AG08395 (cell line): ENCODE measurements around the gene DCST2.

Experiments used
- DNase-seq: peaks from one replicate; pipeline ENCODE4 v3.0.0; 2012; ENCODE audit warnings: mixed read lengths, low spot score

Gene DCST2

DNA sequence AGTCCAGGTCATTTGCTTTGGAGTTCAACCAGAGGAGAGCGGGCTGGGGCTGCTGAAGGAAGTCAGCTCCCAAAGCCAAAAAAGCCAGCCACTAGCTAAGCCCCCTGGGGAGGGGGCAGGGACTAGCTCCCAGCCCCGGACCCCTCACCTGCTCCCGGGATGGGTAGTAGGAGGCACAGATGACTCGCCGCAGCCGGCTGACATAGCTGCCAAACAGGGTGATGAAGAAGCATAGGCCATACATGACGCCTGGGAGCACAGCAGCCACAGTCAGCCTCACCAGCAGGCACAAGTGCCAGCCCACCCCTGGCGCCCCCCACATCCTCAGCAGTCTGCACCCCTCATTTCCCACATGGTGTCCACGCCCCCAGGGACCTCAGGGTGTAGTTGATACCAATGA lies 7.4 kb downstream of the DCST2 start:
- DNase-seq = no peak

DNA sequence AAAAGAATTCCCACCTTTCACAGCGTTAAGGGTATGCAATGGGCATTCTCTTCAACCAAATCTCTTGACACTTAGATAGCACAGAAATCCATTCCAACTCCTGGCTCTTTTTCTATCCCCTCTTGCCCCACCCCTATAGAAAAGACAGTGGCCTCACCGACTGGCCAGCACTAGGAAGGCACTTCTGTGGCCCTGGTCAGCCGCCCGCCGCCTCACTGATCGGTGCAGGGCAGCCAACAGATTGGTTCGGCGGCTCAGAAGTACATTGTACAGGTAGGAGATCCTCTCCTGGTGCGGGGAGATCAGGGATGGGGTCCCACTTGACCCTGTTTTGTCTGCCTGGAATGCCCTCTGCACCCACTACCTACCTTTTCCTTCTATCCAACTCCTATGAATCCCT lies 9.3 kb downstream of the DCST2 start:
- no peak for DNase-seq

DNA sequence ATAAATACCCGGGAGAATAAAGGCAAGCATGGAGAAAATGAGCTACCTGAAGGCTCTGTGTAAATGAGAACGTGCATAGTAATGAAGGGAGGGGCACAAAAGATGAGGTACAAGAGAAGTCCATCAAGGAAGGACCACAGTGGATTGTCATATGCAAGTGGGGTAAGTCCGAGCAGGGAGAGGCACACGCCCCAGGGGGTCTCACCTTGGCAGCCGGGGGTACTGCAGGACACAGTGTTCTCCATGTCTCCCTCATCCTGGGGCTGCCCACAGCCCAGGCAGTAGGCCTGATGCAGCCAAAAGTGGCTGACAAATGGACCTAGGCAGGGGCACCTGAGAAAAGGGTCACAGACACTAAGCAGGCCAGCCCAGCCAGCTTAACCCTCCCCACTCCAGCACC lies 10.0 kb downstream of the DCST2 start:
- no peak for DNase-seq

DNA sequence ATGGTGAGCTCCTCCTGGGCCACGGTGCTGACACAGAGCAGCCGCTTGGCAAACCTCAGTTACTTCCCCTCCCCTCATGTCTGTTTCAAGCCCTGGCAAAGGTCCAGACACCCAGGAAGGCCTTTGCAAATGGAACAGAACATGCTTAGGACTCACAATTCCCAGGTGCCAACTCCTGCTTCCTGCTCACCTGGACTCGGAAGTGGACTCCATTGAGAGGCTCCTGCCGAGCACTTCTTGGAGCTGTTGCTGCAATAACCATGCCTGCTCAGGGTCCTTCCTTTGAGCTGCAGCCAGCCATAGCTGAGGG lies 10.7 kb downstream of the DCST2 start:
- no peak for DNase-seq

DNA sequence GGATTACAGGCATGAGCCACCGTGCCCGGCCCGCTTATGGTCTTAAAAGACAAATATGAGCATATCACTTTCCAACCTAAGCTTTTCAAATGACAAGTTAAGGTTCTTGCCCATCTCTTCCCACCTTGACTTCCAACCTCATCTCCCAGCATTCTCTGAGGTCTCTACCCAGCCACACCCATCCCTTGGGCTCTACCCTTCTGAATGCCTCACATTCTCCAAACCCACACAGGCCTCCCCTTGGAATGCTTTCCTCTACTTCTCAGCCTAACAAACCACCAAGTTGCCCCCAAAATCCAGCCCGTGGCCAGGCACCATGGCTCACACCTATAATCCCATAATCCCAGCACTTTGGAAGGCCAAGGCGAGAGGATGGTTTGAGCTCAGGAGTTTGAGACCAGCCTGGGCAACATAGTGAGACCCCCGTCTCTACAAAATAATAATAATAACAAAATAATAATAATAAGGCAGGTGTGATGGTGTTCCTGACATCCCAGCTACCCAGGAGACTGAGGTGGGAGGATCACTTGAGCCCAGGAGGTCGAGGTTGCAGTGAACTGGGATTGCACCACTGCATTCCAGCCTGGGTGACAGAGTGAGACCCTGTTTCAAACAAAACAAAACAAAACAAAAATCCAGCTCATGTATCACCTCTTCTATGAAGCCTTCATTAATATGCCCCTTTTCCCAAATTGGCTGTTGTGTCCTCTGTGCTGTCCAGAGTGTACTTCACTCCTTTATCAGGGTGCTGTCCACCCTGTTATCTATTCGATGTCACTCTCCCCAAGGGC lies 11.2 kb downstream of the DCST2 start:
- no peak for DNase-seq

DNA sequence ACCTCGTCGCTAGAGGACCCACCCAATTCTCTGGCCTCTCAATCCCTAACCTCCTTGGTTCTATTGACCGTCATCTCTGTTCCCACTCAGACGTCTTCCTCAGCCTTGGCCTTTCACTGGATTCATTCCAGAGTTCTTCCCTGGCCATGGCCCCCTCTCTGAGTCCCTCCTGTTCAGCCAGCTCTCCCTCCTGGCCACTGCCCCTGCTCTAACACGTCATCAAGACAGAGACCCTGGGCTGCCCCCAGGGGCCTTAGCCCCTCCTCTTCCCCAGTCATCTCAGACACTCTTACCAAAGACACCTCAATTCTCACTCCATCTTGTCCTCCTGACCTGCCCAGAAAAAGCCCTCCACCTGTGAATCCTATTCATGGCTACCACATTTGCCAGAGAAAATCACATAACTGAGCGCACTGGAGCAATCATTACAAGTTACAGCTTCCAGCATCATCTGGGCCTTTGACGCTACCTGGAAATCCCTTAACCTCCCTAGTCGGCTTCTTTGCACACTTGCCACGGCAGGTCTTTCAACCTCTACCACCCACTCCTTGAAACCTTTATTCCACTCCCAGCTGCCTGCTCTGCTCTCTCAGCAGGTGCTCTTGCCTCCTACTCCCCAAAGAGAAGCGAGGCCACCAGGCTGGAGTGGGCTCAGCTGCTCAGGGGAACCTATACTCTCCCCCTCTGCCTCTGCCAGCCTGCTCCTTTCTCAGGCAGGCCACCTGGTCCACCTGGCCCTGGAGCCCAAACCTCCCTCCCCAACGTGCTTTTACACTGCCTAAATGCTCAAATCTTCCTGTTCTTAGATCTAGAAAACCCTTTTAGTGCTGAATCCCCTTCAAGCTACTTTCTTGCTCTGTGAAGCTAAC lies 14.0 kb downstream of the DCST2 start:
- DNase-seq = no peak

DNA sequence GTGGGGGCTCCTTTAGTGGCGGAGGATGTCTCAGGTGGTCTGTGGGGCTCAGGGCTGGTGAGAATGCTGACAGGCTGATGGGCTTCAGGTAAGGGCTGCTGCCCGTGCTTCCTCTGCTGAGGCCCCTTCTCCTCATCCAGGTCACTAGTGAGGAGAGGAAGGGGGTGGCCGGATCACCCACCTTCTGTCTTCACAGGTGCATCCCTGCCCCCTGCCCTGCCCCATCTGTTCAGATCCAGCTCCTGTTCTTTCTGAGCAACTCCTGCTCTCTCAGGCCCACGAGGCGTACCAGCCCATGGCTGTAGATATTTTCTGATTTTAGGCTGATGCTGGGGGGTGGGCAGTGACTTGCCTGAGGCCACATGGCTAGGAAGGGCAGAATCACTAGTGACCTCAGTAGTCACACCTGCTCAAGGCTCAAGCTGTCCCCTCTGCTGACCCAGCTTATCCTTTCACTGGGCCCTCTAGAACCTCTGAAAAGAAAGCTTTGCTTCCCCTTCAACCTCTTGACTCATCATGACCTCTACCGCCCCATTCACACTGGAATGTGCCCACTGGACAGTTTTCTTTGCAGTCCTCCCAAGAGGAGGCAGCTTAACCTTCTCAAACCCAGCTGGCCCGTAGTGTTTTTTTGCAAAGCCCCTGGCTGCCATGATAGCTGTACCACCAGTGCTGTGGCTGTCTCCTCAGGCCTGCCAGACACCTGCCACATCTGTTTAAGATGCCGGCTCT lies 14.8 kb downstream of the DCST2 start:
- no peak for DNase-seq

DNA sequence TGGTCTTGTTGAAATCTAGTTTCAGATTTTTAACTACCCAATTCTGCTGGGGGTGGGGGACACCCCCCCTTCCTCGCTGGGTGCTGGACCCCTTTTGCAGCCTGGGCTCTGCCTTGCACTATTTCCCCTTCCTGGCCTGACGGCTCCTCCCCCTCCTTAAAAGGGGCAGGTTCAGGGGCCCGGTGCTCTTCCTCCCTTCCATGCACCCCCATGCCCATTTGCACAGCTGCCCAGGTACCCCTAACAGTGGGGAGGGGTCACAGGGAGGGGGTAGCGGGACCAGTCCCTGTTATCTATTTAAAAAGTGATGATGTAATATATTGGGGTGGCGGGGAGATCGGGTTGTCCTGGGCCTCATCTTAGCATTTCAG lies 15.7 kb downstream of the DCST2 start:
- no peak for DNase-seq

DNA sequence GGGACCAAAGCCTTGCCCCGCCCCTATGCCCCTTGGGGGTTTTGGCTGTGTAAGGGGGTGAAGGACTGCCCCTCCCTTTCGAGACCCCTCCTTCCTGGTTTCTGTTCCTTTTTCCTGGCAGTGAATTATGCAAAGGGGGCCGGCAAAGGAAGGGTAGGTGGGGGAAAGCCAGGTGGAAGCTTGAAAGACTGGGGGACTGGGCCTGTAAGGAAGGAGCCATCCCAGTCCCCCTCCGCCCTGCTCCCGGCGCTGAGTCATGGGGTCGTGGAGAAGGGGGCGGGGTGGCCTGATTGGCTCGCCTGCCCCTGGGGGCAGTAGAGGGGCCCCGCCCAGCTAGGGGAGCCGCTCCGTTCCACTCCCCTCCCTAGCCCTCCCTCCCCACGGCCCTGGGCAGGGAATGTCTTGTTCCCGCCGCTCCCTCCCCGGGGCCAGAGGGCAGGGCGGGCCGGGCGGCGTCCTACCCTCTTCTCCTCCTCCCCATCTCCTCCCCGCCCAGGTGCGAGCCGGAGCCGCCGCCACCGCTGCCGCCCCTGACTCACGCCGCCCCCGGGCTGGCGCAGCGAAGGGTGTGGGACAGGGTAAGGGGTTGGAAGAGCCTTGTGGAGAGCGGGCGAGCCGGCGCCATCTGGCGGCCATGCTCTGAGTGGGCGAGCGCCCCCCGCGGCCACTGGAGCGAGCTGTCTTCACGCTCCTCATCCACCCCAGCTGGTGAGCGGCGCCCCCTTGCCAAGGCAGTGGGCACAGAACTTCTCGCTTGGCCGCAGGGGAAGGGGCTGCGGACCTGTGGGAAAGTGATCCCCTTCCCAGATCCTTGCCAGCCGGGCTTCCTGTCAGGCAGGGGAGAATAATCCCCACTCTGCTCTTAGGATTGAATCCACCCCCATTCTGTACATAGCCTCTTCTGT lies 16.3 kb downstream of the DCST2 start:
- DNase-seq = peak; percentile 86

DNA sequence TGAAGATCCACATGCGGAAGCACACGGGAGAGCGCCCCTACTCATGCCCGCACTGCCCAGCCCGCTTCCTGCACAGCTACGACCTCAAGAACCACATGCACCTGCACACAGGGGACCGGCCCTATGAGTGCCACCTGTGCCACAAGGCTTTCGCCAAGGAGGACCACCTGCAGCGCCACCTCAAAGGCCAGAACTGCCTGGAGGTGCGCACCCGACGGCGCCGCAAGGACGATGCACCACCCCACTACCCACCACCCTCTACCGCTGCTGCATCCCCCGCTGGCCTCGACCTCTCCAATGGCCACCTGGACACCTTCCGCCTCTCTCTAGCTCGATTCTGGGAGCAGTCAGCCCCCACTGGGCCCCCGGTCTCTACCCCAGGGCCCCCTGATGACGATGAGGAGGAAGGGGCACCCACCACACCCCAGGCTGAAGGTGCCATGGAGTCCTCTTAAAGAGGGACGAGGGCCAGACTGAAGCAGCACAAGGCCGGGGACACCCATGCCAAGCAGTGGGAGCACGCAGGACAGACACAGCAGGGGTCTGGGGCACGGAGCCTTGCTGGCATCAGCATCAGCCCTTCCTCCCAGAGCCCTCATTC lies 17.2 kb downstream of the DCST2 start:
- no peak for DNase-seq

DNA sequence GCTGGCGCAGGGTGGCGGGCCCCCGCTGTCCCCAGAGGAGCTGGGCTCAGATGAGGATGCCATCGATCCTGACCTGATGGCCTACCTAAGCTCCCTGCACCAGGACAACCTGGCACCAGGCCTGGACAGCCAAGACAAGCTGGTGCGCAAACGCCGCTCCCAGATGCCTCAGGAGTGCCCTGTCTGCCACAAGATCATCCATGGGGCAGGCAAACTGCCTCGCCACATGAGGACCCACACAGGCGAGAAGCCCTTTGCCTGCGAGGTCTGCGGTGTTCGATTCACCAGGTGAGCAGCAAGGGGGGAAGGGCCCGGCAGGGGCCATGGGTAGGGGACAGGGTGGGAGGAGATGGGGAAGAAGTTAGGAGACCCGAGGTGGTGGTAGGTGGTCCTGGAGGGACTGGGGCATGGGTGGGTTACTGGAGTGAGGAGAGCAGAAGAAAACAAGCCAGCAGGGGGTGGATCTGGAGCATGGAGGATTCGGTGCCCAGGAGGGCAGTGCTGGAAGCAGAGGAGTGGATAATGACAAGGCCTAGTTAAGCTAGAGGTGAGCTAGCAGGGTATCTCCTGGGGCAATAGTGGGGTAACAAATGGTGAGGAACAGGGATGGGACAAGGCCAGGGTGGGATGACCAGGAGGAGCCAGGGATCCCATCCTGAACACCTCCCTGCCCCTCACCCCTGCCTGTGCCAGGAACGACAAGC lies 17.9 kb downstream of the DCST2 start:
- no peak for DNase-seq

DNA sequence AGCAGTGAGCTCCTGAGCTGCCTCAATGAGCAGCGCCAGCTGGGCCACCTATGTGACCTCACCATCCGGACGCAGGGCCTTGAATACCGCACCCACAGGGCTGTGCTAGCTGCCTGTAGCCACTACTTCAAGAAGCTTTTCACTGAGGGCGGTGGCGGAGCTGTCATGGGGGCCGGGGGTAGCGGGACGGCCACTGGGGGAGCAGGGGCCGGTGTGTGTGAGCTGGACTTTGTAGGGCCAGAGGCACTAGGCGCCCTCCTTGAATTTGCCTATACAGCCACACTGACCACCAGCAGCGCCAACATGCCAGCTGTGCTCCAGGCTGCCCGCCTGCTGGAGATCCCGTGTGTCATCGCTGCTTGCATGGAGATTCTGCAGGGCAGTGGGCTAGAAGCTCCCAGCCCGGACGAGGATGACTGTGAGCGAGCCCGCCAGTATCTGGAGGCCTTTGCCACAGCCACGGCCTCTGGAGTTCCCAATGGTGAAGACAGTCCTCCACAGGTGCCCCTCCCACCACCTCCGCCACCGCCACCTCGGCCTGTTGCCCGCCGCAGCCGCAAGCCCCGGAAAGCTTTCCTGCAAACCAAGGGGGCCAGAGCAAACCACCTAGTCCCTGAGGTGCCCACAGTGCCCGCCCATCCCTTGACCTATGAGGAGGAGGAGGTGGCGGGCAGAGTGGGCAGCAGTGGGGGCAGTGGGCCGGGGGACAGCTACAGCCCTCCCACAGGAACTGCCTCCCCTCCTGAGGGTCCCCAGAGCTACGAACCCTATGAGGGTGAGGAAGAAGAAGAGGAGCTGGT lies 18.7 kb downstream of the DCST2 start:
- no peak for DNase-seq

DNA sequence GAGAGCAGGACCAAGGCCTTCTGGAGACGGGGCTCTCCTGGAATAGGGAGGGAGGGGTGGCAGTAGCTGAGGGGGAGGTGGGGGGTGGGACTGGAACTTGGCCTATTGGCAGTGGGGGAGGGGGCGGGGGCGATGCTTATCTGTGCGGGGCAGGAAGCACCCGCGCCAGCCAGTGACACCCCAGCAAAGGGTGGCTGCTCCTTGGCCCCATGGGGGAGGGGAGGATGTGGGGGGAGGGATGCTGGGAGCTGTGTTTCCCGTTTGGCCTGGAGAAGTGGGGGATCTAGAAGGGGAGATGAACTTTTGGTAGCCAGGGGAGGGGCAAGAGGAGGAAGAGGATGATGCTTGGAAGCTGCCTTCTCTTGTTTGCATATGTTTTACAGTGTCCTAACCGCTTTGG lies 19.9 kb downstream of the DCST2 start:
- no peak for DNase-seq

DNA sequence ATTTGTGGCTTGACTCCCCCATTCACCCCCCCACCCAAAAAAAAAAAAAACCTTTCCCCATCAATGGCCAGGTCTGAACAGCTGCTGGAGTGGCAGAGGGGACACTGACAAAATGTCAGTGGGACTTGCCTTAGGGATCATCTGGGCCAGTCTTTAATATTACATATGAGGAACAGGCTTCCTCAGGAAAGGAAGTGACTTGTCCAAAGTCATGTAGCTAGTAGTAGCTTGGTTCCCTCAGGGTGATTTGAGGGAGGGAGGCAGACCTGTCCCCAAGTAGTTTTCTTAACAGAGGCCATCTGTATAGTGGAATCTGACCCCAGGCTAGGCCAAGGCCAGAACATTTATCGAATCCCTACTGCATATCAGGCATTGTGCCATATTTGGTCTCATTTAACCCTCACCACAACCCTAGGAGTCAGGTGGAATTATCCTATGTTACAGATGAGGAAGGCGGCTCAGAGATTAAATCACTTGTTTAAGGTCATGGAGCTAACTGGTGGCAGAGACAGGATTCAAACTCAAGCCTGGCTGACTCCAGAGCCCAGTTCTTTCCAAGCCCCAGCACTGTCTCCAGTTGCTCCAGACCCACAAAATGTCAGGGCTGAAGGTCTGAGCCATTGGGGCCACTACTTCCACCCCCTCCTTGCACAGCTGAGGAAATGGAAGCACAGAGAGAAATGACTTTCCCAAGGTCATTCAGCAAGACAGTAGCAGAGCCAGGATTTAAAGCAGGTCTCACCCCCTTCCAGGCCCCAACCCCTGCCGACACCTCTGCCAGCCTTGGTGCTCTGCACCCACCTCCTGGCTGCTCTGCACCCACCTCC lies 20.6 kb downstream of the DCST2 start:
- no peak for DNase-seq

DNA sequence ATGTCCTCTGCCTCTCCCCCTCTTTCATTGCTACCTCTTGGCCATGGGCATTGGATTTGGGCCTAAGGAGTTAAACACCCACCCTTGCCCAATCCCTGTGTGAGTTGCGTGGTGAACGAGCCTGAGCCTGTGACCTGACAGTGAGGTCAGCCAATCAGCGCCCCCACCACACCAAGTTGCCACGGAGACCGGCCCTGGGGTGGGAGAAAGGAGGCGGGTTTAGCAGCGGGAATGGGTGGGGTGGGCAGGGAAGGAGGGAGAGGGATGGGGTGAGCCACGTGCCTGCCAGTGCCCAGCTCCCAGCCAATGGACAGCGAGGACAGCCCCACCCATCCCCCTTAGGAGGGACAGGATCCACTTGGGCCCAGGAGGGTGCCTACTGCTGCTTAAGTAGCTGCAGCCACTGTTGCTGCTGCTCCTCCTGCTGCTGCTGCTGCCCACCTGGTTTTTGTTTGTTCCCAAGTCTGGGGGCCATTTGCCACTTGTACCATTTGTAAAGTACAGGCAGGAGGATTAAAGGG lies 21.5 kb downstream of the DCST2 start:
- peak; percentile 60 for DNase-seq

DNA sequence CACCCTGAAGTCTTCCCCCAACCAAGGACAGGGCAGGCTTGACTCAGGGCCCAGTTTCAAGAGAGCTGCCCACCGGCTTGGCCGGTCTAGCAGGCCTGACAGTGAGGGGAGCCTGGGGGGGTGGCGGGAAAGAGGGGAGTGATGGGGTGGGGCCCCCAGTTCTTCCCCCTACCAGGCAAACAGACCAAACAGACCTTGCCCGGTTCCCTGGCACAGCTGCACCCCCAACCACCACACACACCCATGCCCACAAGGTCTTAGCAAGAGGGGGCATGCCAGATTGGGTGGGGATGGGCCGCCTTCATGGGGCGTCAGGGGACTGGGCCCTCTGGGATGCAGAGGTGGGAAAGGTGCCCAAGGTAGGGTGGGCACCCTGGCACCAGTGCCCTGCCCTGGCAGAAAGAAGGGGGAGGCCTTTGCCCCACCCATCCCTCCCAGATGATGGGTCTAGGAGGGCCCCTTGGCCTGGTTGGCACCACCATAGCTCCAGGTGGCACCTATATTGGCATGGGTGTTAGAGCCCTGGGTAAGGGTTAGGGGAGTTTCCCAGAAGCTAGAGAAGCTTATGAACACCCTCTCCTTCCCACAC lies 22.1 kb downstream of the DCST2 start:
- DNase-seq = no peak

DNA sequence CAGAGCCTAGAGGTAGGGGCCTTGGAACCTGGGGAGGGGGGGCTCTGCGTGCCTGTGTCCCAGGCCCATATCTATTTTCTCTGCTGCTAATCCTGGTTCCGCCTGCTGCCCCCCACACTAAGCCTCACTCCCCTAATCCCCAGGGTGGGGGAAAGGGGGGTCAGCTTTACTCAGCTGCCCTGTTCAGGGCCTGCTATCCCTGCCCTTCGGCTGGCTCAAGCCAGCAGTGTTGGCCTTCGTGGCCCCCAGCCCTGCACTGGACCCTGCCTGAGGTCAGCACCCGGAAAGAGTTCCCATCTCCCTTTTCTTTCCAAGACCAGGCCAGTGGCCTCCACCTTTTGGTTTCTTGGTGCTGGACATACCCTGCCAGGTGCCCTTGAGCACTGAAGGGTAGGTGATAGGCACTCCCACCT lies 22.6 kb downstream of the DCST2 start:
- no peak for DNase-seq

DNA sequence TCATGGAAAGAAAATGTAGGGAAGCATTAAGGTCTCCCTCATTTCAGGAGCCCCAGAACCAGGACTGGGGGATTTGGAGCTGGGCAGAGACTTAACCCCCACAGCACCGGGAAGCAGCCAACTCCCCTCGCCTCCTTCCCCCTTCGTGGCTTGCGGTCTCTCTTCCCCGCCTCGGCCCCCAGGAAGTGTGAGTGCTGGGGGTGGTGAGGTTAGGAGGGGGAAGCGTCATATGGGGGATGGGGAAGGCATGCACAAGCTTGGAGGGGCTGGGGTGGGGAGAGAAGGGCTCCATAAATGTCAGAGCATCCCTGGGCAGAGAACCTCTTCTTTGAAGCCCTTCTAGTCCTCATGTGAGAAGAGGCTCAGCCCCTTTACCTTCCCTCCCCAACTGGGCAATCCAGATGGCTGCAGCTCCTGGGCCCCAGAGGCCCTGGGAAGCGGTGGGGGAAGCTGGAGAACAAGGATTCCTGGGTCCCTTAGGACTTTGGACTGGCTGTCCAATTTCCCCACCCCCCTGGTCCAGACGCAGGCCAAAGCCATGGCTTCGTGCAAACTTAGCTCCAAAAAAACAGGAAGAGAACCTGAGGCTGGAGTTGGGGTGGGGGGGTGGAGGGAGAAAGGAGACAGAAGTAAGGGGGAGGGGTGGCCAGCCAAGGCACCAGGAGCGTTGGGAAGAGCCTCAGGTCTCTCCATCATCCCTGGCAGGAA lies 23.2 kb downstream of the DCST2 start:
- DNase-seq = no peak
